Gastrocnemius medialis (tissue), 4 donors: ENCODE measurements around the gene DSG1.

Experiments used
- POLR2A ChIP-seq, 2 donors: fragments of 450-650 bp; IDR thresholded peaks; one replicate each; pipeline ENCODE4 v1.6.1; 2017; ENCODE audit warnings: antibody characterized with exemption in 2 of 2, mild to moderate bottlenecking in 2 of 2, moderate library complexity in 2 of 2
- TF ChIP-seq, protein P1 (sequence below), 5 experiments: fragments of 450-650 bp in 3 of 5; fragments of 200-600 bp in 2 of 5; sonication (generic) in 2 of 5; IDR thresholded peaks in 4 of 5; conservative IDR thresholded peaks in 1 of 5; 1 replicate in 4 of 5; 2 replicates in 1 of 5; pipeline ENCODE4 v1.5.1; 2016 to 2019; ENCODE audit warnings: antibody characterized with exemption in 5 of 5, mild to moderate bottlenecking in 3 of 5, moderate library complexity in 3 of 5

GRCh38 chr18:31268985-31269406, 49.0 kb upstream of the DSG1 start:
- TF ChIP-seq, protein P1, sequence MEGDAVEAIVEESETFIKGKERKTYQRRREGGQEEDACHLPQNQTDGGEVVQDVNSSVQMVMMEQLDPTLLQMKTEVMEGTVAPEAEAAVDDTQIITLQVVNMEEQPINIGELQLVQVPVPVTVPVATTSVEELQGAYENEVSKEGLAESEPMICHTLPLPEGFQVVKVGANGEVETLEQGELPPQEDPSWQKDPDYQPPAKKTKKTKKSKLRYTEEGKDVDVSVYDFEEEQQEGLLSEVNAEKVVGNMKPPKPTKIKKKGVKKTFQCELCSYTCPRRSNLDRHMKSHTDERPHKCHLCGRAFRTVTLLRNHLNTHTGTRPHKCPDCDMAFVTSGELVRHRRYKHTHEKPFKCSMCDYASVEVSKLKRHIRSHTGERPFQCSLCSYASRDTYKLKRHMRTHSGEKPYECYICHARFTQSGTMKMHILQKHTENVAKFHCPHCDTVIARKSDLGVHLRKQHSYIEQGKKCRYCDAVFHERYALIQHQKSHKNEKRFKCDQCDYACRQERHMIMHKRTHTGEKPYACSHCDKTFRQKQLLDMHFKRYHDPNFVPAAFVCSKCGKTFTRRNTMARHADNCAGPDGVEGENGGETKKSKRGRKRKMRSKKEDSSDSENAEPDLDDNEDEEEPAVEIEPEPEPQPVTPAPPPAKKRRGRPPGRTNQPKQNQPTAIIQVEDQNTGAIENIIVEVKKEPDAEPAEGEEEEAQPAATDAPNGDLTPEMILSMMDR (IDR thresholded peaks at IDR 0.05 in 4 of 5, conservative IDR thresholded peaks at IDR 0.05 in 1 of 5) = no peak
- TF ChIP-seq POLR2A (IDR thresholded peaks at IDR 0.05) = no peak
